ENCODE results near the gene PCED1B.
"Not testable (repeated sequence)": the region's sequence is repeated elsewhere in the genome, so short reads cannot be mapped to it uniquely, and the experiment has no call there.

The PCED1B gene

DNA sequence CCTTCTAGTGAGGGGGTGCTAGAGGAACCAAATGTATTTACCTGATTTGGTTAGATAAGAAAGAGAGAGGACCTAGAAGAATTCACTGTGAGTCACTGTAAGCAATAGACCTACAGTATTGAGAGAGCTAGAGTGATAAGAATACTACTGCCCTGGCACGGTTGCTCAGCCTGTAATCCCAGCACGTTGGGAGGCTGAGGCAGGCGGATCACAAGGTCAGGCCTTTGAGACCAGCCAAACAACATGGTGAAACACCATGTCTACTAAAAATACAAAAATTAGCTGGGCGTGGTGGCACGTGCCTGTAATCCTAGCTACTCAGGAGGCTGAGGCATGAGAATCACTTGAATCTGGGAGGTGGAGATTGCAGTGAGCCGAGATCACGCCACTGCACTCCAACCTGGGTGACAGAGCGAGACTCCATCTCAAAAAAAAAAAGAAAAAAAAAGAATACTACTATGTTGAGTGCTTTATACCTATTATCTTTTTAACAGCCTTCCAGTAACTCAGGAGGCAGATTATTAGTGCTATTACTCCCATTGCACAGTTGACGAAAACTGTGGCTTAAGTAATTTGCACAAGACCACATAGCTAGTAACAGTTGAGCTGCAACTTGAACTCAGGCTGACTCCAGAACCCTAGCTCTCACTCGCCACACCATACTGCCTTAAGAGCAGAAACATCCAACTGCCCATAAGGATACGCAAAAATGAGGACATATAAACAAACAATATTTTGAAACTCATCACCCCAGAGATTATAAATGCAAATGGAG, 102.9 kb downstream of the PCED1B start:
- DNase-seq: not testable (repeated sequence)

GRCh38 chr12:47184229-47184628, 104.8 kb downstream of the PCED1B start:
- no peak for DNase-seq

- no peak for DNase-seq
These were observed 105.4 kb downstream of the PCED1B start for GRCh38 chr12:47184813-47185212.

- DNase-seq: no peak
These were observed 106.8 kb downstream of the PCED1B start for GRCh38 chr12:47186246-47186645.

- no peak for DNase-seq
These were observed 109.4 kb downstream of the PCED1B start for GRCh38 chr12:47188576-47189441.

- no peak for DNase-seq
These were observed 110.3 kb downstream of the PCED1B start for GRCh38 chr12:47189728-47190127.

- DNase-seq: no peak
These were observed 110.9 kb downstream of the PCED1B start for GRCh38 chr12:47190271-47190750.

- DNase-seq: no peak
These were observed 111.5 kb downstream of the PCED1B start for GRCh38 chr12:47190905-47191304.

- DNase-seq: peak in 1 of 2 donors; percentile 58
These were observed 112.6 kb downstream of the PCED1B start for GRCh38 chr12:47192051-47192450.

GRCh38 chr12:47193066-47193465, 113.6 kb downstream of the PCED1B start:
- DNase-seq: no peak

GRCh38 chr12:47194501-47194900, 115.1 kb downstream of the PCED1B start:
- DNase-seq: no peak

DNA sequence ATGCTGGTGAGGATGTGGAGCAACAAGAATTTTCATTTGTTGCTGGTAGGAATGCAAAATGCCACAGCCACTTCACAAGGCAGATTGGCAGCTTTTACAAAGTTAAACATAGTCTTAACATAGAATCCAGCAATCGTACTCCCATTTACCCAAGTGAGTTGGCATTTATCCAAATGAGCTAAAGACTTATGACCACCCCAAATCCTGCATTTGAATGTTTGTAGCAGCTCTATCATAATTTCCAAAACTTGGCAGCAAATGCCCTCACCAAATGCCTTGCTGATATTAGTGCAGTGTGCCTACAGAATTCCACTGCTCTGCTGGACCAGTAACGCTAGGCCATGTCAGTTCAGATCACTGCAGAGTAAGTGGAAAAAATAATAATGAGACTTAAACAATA, 121.0 kb downstream of the PCED1B start:
- DNase-seq: no peak

GRCh38 chr12:47201190-47201589, 121.8 kb downstream of the PCED1B start:
- not testable (repeated sequence) for DNase-seq

GRCh38 chr12:47202176-47202575, 122.8 kb downstream of the PCED1B start:
- no peak for DNase-seq

DNA sequence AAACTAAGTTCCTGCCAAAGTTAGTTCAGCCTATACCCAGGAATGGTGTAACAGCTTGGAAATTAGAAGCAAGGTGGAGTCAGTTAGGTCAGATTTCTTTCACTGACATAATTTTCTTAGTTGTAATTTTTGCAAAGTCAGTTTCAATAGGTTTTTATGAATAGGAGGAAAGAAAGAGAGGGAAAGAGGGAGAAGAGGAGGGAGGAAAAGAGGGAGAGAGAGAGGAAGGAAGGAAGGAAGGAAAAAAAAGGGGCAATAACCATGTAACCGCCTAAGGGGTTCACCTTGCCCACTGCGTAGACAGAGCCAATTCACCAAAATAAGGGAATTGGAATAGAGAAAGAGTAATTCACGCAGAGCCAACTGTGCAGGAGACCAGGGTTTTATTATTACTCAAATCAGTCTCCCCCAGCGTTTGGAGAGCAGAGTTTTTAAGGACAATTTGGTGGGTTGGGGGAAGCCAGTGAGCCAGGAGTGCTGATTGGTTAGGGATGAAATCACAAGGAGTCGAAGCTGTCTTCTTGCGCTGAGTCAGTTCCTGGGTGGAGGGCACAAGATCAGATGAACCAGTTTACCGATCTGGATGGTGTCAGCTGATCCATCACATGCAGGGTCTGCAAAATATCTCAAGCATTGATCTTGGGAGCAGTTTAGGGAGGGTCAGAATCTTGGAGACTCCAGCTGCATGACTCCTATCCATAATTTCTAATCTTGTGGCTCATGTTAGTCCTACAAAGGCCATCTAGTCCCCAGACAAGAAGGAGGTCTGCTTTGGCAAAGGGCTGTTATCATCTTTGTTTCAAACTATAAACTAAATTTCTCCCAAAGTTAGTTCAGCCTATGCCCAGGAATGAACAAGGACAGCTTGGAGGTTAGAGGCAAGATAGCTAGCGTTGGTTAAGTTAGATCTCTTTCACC, 126.4 kb downstream of the PCED1B start:
- no peak for DNase-seq

GRCh38 chr12:47206450-47207339, 127.3 kb downstream of the PCED1B start:
- no peak for DNase-seq

DNA sequence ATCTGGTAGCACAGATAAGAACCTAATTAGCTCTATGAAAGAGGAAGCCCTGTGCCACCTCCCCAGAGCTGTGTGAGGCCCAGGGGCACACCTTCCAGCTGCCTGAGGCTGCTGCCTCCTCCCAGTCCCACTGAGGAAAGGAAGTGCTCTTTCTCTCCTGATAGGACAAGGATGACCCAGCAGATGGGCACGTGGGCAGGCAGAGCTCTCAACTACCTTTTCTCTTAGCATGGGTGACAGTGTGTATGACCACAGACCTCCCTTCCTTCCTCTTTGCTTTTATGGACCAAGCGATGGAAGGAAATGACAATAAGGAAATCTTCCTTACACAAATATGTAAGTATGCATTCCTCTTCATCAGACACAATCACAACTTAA, 127.9 kb downstream of the PCED1B start:
- DNase-seq: peak; percentile 65 to 71

DNA sequence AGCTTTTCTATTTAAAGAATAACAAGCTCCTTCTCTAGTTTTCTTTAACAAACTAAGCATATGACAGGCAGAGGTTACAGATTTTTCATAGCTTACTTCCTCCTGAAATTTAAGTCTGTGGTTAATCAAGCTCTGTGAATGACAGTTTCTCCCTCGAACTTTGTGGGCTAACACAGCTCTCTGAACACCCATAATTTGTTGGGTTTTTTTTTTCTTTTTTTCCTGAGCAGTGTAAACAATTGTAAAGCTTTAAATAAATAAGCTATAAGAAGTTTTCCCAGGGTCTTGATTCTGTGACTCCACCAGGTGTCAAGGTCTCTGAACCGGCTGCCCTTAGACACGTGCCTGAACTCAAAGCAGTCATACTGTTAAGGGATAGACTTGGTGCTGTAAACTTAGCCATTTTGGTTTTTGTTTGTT, 128.4 kb downstream of the PCED1B start:
- peak in 1 of 2 donors; percentile 65 for DNase-seq

DNA sequence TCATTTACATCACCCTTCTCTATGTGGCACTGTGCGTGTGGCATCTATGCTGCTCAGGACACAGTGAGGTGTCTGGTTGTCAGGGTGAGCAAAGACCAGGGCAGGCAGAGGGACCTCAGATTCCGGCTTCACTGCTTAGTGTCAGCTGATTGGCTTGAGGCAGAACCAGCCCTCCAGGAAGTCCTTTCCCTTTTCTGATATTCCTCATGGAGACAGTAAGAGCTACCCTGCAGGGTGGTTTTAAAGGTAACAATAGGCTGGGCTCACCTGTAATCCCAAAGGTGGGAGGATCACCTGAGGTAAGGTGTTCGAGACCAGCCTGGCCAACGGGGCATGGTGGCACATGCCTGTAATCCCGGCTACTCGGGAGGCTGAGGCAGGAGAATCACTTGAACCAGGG, 129.6 kb downstream of the PCED1B start:
- no peak for DNase-seq

GRCh38 chr12:47210776-47211175, 131.4 kb downstream of the PCED1B start:
- DNase-seq: no peak

- no peak for DNase-seq
These were observed 133.2 kb downstream of the PCED1B start for GRCh38 chr12:47212701-47213039.

GRCh38 chr12:47213396-47213795, 134.0 kb downstream of the PCED1B start:
- no peak for DNase-seq

Measured in CD4-positive, alpha-beta T cell treated with Interleukin-4 for 1 hour (primary cell).